Colon (tissue), 2 donors: Measurements from ENCODE around the gene PAQR9.
"Not testable (repeated sequence)": the region's sequence is repeated elsewhere in the genome, so short reads cannot be mapped to it uniquely, and the experiment has no call there.

Experiments
- FAIRE-seq: peaks from 2 replicates; lab custom pipeline; 2012; peaks lifted over from hg19 to GRCh38; lab: Jason Lieb, UNC
- donor health status: control.
- donor health status: control.

Gene PAQR9, protein sequence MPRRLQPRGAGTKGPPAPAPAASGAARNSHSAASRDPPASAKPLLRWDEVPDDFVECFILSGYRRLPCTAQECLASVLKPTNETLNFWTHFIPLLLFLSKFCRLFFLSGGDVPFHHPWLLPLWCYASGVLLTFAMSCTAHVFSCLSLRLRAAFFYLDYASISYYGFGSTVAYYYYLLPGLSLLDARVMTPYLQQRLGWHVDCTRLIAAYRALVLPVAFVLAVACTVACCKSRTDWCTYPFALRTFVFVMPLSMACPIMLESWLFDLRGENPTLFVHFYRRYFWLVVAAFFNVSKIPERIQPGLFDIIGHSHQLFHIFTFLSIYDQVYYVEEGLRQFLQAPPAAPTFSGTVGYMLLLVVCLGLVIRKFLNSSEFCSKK

DNA sequence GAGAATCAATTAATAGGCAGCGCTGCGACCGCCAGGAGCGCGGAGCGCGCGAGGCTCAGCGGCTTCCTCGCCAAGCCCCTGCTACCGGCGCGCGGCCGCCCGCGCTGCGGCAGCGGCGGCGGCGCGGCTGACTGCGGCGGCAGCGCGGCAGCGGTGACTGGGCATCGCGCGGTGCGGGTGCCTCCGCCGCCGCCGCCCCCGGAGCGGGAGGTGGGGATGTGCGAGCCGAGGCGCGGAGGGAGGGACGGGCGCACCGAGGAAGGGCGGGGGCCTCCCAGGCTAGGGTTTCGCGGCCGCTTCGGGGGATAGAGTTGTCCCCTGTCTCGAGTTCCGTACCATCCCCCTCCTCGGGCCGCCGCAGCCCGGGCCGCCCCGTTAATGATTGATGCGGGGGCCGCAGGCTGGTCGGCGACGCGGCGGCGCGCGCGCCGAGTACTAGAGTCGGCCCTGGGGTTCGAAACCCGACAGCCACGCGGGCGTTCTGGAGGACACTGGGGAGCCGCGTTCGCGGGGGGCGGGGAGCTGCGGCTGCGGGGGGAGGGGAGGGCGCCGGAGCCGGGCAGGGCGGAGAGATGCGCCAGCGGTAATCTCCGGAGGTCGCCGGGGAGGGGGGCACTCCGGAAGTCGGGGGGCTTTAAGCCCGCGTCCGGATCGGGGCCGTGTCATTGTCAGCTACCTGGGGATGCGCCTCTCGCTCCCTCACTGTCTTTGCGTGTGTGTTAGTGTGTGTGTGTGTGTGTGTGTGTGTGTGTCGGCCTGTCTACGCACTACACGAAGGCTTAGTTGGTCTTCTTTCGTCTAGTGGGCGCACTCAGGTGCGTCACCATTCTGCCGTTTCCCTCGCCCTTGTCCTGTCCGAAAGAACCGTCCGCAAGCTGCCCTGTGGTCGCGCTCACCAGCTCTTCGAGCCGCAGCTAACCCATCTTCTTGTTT, at the start of gene PAQR9:
TSS of gene PAQR9 (minus strand) at position 159 of the 933 bp plus-strand sequence. CDS start 338 bp downstream, outside the sequence.
- FAIRE-seq: no peak

DNA sequence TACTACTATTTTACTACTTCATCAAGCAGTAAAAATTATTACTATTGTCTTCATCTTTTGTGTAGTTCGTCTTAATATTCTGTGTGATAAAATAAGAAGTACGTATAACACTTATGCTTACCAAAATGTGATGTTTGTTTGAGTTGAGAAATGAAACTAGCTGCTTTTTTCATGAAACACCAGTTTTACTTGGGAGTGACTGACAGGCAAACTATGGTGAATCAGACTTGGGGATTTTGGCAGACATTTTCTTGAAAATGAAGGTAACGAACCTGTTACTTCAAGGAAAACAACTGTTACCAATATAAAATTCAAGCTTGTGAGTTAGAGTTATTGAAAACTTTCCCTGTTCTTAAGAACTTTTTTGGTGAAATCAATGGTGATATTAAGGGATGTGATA, 48.2 kb upstream of the PAQR9 start:
- no peak for FAIRE-seq

- no peak for FAIRE-seq
Observed at GRCh38 chr3:143010024-143010423, 46.5 kb upstream of the PAQR9 start.

DNA sequence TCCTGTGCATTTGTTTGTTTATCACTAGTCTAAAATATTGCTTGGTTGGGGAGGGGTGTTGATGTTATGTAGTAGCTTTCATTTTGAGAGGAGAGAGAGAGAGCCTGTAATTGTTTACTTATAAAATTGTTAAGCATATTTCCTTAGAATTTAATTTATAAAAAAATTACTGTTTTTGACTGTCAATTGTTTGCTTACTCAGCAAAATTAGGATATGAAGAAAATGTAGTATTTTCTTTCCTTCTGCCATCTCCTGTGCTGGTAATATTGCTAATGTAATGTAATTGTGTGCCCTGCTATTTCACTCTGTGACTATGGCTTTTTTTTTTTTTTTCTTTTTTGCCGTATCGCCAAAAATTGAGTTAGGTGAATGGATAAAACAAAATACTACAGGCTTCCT, 41.3 kb upstream of the PAQR9 start:
- FAIRE-seq: no peak

DNA sequence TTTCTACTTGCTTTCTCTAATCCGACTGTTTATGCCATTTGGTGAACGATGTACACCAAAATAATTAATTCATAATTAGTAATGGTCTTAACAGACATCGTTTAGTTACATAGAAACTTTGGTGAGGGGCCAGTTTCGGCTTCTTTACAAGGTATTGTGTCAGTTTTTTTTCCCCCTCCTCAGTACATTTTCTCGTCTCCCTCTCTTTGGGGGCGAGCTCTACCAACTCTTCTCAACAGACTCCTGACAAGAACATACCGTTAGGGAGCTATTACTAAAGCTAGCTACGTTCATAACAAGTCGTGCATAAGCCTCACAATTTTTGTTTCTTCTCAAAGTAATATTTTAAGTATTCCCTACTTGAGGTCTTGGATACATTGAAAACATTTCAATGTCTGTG, 39.3 kb upstream of the PAQR9 start:
- FAIRE-seq: no peak

- FAIRE-seq: no peak
Observed at GRCh38 chr3:143002083-143002712, 38.7 kb upstream of the PAQR9 start.

- no peak for FAIRE-seq
Observed at GRCh38 chr3:143001369-143002082, 38.1 kb upstream of the PAQR9 start, which contains the start of gene U2SURP. TSS of gene U2SURP (plus strand) at chr3:143001570. CDS start at chr3:143001629, 59 bp downstream.

DNA sequence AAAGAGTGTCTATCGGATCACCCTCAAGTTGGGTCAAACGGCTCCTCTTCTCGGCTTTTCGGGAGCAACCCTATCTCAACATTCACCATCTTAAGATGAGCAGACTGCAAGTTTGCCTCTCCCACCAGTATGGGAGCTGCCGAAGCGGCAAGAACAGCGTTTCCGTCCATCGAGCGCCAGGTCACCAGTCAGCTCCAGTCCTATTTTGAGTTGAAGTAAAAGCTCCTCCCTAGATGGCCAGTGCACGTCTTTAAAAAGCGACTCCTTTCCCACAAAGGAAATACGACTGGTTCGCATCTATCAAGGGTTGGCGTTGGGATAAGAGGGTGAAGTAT, 37.5 kb upstream of the PAQR9 start:
- no peak for FAIRE-seq

- no peak for FAIRE-seq
Observed at GRCh38 chr3:143000528-143000927, 37.1 kb upstream of the PAQR9 start.

GRCh38 chr3:142999881-143000280, 36.4 kb upstream of the PAQR9 start:
- no peak for FAIRE-seq

DNA sequence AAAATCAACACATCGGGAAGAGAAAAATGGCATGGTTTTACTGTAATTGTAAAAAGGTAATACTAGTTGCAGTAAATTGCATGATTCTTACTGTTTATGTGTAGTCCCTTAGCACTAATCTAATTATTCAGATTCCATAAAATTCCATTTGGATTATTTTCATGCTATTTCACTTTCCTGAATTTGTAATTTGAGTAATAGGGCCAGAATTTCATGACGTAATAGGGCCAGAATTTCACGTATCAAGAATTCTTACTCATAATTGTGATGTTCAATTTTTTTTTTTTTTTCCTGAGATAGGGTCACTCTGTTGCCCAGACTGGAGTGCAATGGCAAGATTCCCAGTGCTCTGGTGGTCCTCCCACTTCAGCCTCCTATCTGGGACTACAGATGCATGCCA, 35.0 kb upstream of the PAQR9 start:
- FAIRE-seq: no peak

DNA sequence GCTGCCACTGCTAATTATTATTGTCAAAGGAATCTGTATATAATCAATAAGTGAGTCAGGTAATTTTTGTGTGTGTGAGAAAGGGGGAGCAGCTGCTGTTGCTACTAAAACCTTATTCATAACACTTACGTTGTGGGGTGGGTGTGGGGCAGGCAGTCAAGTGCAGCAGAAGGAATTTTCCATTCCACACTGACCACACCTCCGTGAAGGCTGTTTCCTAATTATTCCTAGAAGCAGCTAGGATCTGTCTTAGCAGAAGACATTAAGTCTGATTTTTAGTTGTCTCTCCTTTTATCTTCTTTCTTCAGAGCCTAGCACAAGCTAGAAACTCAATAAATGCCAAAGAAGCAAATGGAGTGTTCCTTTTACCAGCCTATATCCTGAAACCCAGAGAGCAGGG, 33.9 kb upstream of the PAQR9 start:
- FAIRE-seq: no peak

GRCh38 chr3:142993958-142994442, 30.5 kb upstream of the PAQR9 start:
- FAIRE-seq: no peak

GRCh38 chr3:142992323-142992722, 28.8 kb upstream of the PAQR9 start:
- FAIRE-seq: no peak

GRCh38 chr3:142990721-142991120, 27.2 kb upstream of the PAQR9 start:
- FAIRE-seq: no peak

DNA sequence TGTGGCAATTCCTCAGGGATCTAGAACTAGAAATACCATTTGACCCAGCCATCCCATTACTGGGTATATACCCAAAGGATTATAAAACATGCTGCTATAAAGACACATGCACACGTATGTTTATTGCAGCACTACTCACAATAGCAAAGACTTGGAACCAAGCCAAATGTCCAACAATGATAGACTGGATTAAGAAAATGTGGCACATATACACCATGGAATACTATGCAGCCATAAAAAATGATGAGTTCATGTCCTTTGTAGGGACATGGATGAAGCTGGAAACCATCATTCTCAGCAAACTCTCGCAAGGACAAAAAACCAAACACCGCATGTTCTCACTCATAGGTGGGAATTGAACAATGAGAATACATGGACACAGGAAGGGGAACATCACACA, 25.4 kb upstream of the PAQR9 start:
- FAIRE-seq: not testable (repeated sequence)

- not testable (repeated sequence) for FAIRE-seq
Observed at GRCh38 chr3:142988221-142988620, 24.7 kb upstream of the PAQR9 start.

DNA sequence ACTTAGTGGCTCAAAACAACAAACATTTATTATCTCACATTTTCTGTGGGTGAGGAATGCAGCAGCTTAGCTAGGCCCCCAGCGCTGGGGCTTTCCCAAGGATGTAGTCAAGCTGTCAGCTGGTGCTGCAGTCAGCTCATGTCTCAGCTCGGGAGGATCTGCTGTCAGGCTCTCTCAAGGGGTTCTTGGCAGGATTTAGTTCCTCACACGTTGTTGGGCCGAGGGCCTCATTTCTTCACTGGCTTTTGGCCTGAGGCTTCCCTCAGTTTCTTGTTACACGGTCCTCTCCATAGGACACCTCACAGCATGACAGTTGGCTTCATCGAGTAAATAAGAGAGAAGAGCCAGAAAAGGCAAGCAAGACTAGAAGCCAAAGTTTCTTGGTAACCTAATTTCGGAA, 24.2 kb upstream of the PAQR9 start:
- no peak for FAIRE-seq

DNA sequence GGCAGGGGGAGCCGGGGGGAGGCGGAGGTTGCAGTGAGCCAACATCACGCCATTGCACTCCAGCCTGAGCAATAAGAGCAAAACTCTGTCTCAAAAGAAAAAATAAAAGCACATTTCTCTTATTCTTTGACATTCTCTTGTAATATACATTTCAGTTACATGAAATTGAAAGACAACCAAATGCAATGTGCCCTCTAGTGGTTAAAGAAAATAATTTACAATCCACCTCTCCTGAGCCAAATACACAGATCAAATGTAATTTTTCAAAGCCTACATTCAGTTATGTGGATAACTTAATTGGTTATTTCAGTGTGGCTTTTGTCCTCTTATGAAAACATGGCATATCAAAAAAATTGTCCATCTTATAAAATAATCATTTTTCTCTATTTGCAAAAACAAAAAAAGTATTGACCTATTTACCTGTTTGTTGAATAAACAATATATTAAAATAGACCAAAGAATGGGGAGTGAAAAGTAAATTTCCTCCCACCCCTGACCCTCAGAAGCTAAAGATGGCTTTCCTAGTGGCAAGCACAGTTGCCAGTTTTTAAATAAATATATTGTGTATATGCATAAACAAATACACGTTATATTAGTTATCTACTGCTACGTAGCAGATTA, 23.7 kb upstream of the PAQR9 start:
- peak; percentile 14 for FAIRE-seq

- FAIRE-seq: no peak
Observed at GRCh38 chr3:142984255-142984654, 20.8 kb upstream of the PAQR9 start.

- no peak for FAIRE-seq
Observed at GRCh38 chr3:142983318-142983717, 19.8 kb upstream of the PAQR9 start.
